NOMO-1 treated with DMSO at 0.1 percent for 48 hours (cell line): Measurements from ENCODE around the gene KLF15.

Source experiments
- DNase-seq: peaks from one replicate; lab custom pipeline; 2025; ENCODE audit not compliant: unreplicated experiment; lab: John Stamatoyannopoulos, UW

KLF15 gene

DNA sequence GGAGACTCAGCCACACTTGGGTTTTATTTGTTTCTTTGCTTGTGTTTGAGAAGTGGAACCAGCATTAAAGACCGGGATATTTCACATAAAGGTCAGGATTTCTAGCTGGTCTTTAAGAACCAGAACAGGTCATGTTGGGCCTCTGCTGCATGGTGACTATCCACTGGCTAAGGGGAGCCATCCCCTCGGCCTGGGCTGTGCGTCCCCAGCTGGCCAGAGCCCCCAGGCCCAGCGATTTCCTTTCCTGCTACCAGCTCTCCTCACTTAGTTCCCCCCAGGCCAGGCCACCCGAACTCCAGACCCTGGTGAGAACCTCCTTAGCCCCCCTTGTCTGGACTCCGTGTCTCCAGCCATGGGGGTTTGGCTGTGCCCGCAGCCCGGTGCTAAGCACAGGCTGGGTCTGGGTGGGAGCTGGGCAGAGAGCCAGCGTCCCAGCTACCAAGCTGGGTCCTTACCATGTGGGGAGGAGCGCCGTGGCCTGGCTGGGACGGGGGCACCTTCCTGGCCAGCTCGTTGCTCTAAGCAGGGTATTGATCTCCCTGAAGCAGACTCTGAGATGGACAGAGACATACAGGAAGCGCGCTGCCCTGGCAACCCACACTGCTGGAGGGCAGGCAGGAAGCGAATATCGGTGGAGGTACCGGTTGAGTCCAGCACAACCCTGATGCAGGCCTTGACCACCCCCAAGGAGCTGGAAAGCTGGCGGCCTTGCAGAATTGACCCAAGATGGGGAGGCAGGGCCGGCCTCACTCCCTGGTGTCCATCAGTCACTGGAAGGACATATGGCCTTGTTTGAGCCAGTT is 49.4 kb downstream of the KLF15 start:
- DNase-seq, result no peak

DNA sequence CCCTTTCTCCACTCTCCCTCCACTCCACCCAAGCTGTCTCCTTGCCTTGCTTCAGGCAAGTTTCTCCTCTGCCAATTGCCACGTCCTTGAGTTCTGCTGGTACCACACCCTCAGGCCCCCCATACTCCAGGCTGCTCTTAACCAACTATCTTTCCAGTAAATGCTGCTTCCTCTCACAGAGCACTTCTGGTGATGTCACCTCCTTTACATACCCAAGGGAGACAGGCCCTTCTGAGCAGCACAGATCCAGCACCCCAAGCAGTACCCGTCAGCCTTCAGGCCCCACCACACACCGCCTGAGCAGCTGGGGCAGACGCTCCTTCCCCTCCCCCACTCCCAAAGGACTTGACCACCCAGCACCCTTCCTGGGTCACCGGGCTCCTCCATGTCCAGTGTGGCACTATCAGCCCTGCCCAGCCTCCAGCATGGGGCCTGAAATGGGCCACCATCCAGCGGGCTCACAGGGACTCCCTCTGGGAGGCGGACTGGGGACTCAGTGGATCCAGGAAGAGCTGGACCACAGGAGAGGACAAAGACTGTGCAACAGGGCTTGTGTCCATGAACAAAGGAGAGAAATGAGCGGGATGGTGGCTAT is 50.2 kb downstream of the KLF15 start:
- no peak for DNase-seq

DNA sequence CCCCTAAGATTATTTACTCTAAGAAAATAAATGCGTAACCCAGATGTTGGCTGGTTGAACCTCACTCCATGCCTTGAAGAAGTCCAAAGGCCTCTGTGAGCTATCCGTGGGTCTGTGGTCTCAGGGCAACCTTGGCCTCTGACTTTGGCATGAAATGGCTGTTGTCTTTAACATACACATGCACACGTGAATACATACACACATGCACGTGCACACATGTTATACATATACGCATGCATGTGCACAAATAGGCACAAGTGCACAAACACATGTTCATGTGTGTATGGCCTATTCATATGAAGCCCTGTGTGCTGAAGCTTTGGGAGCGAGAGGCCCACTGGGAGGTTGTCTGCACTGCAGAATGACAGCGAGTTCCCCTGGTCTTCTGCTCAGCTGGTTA is 50.8 kb downstream of the KLF15 start:
- no peak for DNase-seq

DNA sequence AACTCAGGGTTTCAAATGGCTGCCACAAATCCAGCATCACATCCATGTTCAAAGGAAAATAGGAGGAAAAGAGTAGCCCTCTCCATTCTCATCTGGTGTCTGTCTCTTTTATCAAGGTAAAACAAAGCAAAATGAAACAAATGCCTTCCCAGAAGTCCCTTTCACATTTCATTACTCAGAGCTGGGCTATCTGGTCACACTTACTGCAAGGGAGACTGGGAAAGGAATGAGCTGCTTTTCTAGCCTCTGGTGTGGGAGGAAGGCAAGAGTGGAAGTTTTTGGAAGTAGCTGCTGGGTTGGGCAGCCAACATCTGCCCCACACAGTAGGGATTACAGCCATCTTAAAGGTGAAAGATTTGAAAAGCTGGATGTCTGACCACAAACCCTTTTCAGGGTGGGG is 51.8 kb downstream of the KLF15 start:
- no peak for DNase-seq

DNA sequence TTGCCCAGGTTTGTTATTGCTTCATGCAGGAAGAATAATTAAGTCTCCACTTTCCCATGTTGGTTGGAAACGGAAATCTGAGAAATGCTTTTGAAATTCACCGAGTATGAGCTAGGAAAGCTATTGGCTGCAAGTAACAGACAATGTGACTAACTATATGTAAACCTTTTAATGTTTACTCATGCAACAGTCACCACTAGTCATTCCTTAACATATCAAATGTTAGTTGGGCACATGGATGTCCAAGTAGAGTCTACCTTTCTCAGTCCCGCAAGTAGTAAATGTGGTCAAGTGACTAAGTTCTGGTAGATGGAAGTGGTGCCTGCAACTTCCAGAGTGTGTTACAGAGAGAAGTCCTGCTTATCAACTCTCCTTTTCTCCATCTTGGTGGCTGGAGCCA is 52.5 kb downstream of the KLF15 start:
- no peak for DNase-seq

DNA sequence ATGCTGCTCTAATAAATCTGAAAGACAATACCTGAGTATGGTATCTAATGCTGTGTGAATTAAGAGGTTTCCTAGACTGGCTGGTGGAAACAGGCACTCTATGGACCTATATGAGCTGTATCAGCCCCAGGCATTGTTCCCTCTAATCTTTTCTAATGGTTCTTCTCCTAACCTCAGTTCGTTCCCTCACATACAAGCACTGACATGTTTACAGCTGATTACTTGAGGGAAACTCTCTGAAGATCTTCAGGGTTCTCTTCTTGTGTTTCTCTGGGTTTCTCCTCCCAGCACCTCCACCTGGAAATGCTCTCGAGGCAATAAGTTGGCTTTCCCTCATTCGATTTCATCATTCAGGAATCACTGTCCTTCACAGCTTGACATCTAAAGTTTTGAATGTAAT is 52.9 kb downstream of the KLF15 start:
- DNase-seq, result no peak

DNA sequence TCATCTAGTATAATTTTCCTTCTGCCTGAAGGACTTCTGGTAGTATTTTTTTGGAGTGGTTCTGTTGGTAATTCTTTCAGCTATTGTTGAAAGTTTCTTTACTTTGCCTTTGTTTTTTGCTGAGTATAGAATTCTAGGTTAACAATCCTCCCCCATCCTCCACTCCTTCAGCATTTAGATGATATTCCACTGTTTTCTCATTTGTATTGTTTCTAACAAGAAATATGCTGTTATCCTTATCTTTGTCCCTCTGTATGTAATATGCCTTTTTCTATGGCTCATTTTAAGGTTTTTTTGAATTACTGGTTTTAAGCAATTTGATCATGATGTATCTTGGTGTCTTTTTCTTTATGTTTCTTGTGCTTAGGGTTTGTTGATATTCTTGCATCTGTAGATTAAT is 53.9 kb downstream of the KLF15 start:
- no peak for DNase-seq

DNA sequence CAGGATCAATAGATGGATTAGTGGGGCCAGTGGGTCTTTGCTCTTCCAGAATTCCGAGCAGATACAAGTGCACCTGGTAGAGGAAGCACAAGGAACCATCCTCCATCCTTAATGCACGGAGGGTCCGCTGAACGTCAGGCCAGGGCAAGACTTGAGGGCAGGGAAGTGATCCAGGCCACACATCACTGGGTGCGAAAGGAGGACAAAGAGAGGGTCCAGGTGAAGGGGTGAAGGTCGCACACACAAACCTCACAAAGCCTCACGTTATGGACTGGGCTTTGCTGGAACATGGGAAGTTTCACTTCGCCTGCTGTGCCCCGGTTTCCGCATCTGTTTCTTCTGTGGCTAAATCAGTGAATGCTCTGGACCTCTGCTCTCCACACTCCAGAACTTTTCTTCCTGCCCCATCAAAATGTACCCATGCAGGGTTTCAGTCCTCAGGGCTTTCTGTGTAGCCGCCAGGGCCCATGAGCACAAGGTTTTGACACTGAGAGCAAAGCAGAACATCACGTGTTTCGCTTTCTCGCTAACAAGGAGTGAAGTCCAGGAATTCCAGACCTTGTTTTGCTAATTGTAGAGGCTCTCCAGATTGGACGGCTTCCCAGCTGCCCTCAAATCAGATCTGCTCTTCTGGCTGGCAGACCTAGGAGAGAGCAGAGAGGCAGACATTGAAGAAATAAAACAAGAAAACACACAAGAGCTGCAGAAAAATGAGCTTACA is 56.3 kb downstream of the KLF15 start:
- no peak for DNase-seq

DNA sequence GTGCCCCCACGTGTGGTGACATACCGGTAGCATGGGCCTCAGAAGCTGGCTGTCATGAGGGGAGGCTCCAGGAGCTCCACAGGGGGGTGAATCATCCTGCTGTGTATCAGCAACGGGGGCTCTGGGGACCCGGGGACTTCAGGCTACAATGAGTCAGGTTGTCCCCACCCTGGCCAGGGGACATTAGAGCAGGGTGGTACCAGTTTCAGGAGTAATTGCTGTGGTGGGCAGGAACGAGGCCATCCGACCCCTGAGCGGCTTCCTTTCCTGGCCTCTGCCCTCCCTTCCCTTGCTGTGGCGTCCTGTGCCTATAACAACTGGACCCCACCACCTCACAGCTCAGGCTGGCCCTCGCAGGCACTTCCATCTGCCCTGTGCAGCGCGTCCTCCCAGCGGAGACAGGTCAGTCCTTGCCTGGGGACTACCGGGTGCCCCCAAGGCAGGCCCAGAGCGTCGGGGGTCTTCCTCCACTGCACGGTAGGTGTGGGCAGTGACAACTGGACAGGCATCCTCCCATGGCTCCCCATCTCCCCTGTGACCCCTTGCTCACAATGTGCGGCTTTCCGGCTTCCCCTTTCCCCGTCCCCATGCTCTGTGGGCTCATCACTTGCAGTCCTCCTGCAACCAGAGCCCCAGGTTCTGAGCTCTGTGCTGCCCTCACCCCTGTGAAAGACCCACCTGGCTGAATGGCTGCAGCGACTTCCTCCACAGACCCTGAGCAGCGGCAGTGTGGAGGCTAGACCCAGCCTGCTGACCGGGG is 57.0 kb downstream of the KLF15 start:
- DNase-seq, result no peak

DNA sequence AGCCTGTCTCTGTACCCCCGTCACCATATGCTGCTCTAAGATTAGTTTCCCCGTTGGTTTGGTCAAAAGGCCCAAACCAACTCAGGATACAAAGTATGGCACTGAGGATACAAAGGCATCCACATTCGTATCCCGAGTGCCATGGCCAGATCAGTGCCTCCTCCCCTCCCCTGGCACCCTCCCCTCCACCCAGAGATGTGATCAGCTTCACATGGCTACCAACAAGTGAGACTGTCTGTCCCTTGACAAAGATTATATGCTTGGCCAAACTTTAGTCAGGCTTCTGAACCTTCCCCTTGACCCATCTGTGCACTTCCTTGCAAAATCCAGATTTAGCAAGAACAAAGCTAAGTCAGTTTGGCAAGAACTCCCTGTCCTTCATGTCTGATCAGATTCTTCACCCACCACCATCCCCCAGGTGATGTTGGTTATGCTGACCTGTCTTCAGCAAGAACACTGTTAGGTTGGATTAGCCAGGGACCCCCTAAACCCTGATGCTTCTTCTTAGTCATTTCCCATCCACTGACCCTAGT is 61.7 kb downstream of the KLF15 start:
- no peak for DNase-seq

DNA sequence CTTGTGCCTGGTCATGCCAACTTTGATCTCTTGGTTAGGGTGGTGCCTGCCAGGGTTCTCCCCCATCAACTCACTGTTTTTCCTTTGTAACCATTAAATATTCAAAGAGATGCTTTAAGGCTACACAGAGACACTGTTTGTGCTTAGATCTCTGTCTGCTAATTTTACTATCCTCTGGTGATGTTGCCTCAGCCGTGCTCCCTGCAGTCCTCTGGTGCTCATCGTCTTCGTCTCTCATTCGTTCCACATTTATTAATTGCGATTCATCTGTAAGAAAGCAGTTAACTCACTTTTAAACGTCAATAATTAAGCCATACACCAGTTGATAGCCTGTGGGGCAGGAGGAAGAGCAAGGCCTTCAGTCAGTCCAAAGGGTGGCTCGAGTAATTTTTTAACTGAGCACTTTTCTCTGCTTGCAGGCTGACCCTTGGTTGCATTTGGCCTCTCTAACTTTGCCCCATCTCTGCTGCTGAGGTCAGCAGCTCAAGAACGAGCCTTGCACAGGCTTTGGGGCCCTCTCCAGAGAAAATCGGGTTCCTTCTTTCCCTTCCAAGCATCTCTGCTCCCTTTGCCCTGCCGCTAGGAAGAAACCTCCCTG is 62.9 kb downstream of the KLF15 start:
- DNase-seq, result no peak

DNA sequence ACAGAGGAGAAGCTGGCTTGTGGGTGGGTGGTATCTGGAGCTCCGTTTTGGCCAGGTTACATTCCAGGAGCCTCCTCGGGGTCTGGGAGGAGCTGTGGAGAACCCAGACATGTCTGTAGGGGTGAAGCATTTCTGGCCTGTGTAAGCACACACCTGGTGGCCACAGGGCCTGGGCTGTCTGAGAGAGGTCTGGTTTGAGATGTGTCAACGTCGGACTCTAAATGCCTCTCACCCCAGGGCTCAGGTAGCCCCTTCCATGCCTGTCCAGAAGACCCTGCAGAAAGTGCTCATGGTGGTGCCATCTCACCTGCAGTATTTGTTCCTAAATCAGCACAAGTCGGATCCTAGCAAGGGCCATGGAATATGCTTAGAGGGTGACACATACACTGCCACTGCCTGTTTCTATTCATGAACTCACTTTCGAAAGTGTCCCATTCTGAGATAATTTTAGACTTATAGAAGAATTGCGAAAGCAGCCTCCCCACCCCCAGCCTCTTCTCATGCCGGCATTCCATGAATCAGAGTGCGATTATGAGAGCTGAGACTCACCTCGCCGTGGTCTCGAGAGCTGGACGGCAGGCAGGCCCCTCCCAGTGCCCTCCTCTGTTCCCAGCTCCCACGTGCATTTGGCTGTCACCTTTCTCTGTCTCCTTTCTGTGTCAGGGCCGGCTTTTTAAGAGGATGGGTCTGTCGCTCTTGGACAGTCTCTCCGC is 63.7 kb downstream of the KLF15 start:
- DNase-seq, result peak; percentile 41
